Prostate gland (tissue), 2 donors: ENCODE measurements around the gene JMJD8. TPM values are rescaled to one million over a fixed set of nuclear protein-coding genes. Genes with fewer than 3 reads are reported as not detected.

Experiments
- DNase-seq: peaks from one replicate; pipeline ENCODE4 v3.0.0-alpha.2; 2019; ENCODE audit warnings: low spot score
- H3K27ac ChIP-seq, 2 donors: fragments of 200-600 bp; sonication (generic); 2 replicates each; pipeline ENCODE4 v1.5.1; 2017 to 2019
- H3K27me3 ChIP-seq: fragments of 200-600 bp; sonication (generic); replicated peaks from 2 replicates; pipeline ENCODE4 v1.5.1; 2019; ENCODE audit not compliant: insufficient read depth
- H3K36me3 ChIP-seq, 2 donors: fragments of 200-600 bp; sonication (generic); 1 replicate in 1 of 2; 2 replicates in 1 of 2; pipeline versions ENCODE4 v1.5.1 to v1.8.1; 2017 to 2019
- H3K4me1 ChIP-seq: fragments of 200-600 bp; sonication (generic); replicated peaks from 2 replicates; pipeline ENCODE4 v1.5.1; 2019
- H3K4me3 ChIP-seq, 2 donors: fragments of 200-600 bp; sonication (generic); 2 replicates each; pipeline ENCODE4 v1.5.1; 2017 to 2019
- H3K9me3 ChIP-seq: fragments of 200-600 bp; sonication (generic); 2 replicates; pipeline ENCODE4 v1.5.1; 2017
- POLR2A ChIP-seq: fragments of 450-650 bp; IDR thresholded peaks from one replicate; pipeline ENCODE4 v1.6.1; 2016; ENCODE audit warnings: antibody characterized with exemption, mild to moderate bottlenecking
- POLR2AphosphoS5 ChIP-seq: sonication (generic); formaldehyde crosslinking; IDR thresholded peaks from one replicate; pipeline ENCODE4 v1.6.1; 2017; ENCODE audit warnings: antibody characterized with exemption
- WGBS: methylation state at CpG from one replicate; pipeline ENCODE4 v1.1.5; 2018; 5-methylcytosine and 5-hydroxymethylcytosine counted together
- intact Hi-C: fragments of 100-400 bp; cut with DNase I; formaldehyde crosslinking; loops from one replicate; pipeline ENCODE4 v1.14.2; 2022
- total RNA-seq, 2 donors: library from RNA; depleted of rRNA; stranded (reverse); fragments of >200 nt; gene quantifications; one replicate each; pipeline ENCODE4 v1.1.0, GENCODE V29; 2016
- TF ChIP-seq, protein P1 (sequence below), 4 experiments: fragments of 200-600 bp in 2 of 4; fragments of 450-650 bp in 2 of 4; sonication (generic) in 2 of 4; IDR thresholded peaks; 1 replicate in 3 of 4; 2 replicates in 1 of 4; pipeline ENCODE4 v1.5.1; 2016 to 2019; ENCODE audit warnings: antibody characterized with exemption in 4 of 4, mild to moderate bottlenecking in 2 of 4, moderate library complexity in 2 of 4

JMJD8 gene
- total RNA-seq, 2 donors from 2014 or later: 121 to 132 TPM

DNA sequence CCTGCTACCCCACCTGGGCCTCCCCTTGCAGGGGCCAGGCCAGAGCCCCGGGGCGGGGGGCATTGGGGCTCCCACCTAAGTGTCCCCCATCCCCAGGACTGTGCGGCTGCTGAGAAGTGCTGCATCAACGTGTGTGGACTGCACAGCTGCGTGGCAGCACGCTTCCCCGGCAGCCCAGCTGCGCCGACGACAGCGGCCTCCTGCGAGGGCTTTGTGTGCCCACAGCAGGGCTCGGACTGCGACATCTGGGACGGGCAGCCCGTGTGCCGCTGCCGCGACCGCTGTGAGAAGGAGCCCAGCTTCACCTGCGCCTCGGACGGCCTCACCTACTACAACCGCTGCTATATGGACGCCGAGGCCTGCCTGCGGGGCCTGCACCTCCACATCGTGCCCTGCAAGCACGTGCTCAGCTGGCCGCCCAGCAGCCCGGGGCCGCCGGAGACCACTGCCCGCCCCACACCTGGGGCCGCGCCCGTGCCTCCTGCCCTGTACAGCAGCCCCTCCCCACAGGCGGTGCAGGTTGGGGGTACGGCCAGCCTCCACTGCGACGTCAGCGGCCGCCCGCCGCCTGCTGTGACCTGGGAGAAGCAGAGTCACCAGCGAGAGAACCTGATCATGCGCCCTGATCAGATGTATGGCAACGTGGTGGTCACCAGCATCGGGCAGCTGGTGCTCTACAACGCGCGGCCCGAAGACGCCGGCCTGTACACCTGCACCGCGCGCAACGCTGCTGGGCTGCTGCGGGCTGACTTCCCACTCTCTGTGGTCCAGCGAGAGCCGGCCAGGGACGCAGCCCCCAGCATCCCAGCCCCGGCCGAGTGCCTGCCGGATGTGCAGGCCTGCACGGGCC, 51.4 kb downstream of the JMJD8 start:
- no peak for DNase-seq
- no peaks in the 10 kb centered on the region for H3K27me3 ChIP-seq
- TF ChIP-seq, protein P1, sequence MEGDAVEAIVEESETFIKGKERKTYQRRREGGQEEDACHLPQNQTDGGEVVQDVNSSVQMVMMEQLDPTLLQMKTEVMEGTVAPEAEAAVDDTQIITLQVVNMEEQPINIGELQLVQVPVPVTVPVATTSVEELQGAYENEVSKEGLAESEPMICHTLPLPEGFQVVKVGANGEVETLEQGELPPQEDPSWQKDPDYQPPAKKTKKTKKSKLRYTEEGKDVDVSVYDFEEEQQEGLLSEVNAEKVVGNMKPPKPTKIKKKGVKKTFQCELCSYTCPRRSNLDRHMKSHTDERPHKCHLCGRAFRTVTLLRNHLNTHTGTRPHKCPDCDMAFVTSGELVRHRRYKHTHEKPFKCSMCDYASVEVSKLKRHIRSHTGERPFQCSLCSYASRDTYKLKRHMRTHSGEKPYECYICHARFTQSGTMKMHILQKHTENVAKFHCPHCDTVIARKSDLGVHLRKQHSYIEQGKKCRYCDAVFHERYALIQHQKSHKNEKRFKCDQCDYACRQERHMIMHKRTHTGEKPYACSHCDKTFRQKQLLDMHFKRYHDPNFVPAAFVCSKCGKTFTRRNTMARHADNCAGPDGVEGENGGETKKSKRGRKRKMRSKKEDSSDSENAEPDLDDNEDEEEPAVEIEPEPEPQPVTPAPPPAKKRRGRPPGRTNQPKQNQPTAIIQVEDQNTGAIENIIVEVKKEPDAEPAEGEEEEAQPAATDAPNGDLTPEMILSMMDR (IDR thresholded peaks at IDR 0.05): no peak
- TF ChIP-seq POLR2A (no peak), POLR2AphosphoS5 (no peak)

DNA sequence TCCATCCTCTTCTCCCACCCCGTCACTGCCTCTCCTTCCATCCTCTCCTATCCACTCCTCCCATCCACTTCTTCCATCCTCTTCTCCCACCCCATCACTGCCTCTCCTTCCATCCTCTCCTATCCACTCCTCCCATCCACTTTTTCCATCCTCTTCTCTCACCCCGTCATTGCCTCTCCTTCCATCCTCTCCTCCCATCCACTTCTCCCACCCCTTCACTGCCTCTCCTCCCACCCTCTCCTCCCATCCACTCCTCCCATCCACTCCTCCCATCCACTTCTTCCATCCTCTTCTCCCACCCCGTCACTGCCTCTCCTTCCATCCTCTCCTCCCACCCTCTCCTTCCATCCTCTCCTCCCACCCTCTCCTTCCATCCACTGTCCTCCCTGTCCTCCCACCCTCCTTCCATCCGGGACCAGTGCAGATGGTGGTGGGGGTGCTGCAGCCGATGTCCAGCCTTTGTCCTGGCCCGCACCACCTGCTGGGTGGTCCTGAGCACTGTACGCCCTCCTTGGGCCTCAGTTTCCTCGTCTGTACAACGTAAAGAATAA, 52.3 kb downstream of the JMJD8 start:
- TF ChIP-seq, protein P1 (IDR thresholded peaks at IDR 0.05): no peak
- TF ChIP-seq POLR2A (no peak), POLR2AphosphoS5 (no peak)
- H3K9me3 ChIP-seq: no peaks in the 10 kb centered on the region
- peaks cover 9% of the 10 kb centered on the region for H3K4me1 ChIP-seq
- no peak overlapping the region for H3K27ac ChIP-seq
- no peaks in the 10 kb centered on the region for H3K36me3 ChIP-seq
- intact Hi-C loops: no loop called here
- WGBS: 55% methylated on average over 9 of the region's 9 CpGs
- H3K4me3 ChIP-seq: no peak overlapping the region
- DNase-seq: no peak
- no peaks in the 10 kb centered on the region for H3K27me3 ChIP-seq

More for the DNA sequence above, 51.4 kb downstream of the JMJD8 start:
- H3K4me3 ChIP-seq: no peak overlapping the region
- H3K36me3 ChIP-seq: no peaks in the 10 kb centered on the region
- H3K9me3 ChIP-seq: no peaks in the 10 kb centered on the region
- intact Hi-C loops: no loop called here
- WGBS: 92% methylated on average over 62 of the region's 67 CpGs
- no peak overlapping the region for H3K27ac ChIP-seq
- H3K4me1 ChIP-seq: peaks cover 9% of the 10 kb centered on the region

Other genes with a start within 250 kb of the JMJD8 start
- 10 to 100 TPM; 59.7 to 80.7 TPM for gene CAPN15, start 156.6 kb downstream of the JMJD8 start, total RNA-seq
- gene PRR35, start 123.9 kb downstream of the JMJD8 start, total RNA-seq: 1 to 10 TPM in 1 of 2 donors, not detected in 1; 5.1 TPM
- 1 to 10 TPM; 2.9 to 6.2 TPM for gene NHLRC4, start 117.3 kb downstream of the JMJD8 start, total RNA-seq
- gene PIGQ, start 114.4 kb downstream of the JMJD8 start, total RNA-seq: 10 to 100 TPM; 70.1 to 85.8 TPM
- 10 to 100 TPM; 41.8 to 68.0 TPM for gene RAB40C, start 94.3 kb downstream of the JMJD8 start, total RNA-seq
- 1 to 10 TPM; 1.5 to 1.9 TPM for gene WFIKKN1, start 53.3 kb downstream of the JMJD8 start, total RNA-seq
- 100 to 1,000 TPM; 179 to 207 TPM for gene METTL26, start 48.0 kb downstream of the JMJD8 start, total RNA-seq
- gene MCRIP2, start 42.5 kb downstream of the JMJD8 start, total RNA-seq: 10 to 100 TPM; 59.5 to 61.6 TPM
- gene WDR90, start 35.0 kb downstream of the JMJD8 start, total RNA-seq: 10 to 100 TPM; 36.8 to 60.4 TPM
- gene RHOT2, start 16.2 kb downstream of the JMJD8 start, total RNA-seq: 100 to 1,000 TPM; 101 to 169 TPM
- gene RHBDL1, start 8.7 kb downstream of the JMJD8 start, total RNA-seq: 1 to 10 TPM; 4.5 to 4.9 TPM
- gene STUB1, start 3.9 kb downstream of the JMJD8 start, total RNA-seq: 100 to 1,000 TPM; 173 to 255 TPM
- 10 to 100 TPM; 18.2 to 26.4 TPM for gene WDR24, start 6.1 kb upstream of the JMJD8 start, total RNA-seq
- gene FBXL16, start 21.5 kb upstream of the JMJD8 start, total RNA-seq: 1 to 10 TPM; 6.1 to 9.1 TPM
- 10 to 100 TPM; 52.0 to 78.2 TPM for gene METRN, start 30.8 kb upstream of the JMJD8 start, total RNA-seq
- 10 to 100 TPM; 55.3 to 73.1 TPM for gene ANTKMT, start 36.8 kb upstream of the JMJD8 start, total RNA-seq
- gene CCDC78, start 42.1 kb upstream of the JMJD8 start, total RNA-seq: 1 to 10 TPM; 2.3 to 3.0 TPM
- gene HAGHL, start 42.8 kb upstream of the JMJD8 start, total RNA-seq: 10 to 100 TPM in 1 of 2 donors, 1 to 10 TPM in 1; 7.7 to 10.1 TPM
- 10 to 100 TPM; 56.7 to 76.6 TPM for gene CIAO3, start 56.7 kb upstream of the JMJD8 start, total RNA-seq
- 1 to 10 TPM in 1 of 2 donors, under 1 TPM in 1; 0.74 to 7.3 TPM for gene MSLN, start 76.4 kb upstream of the JMJD8 start, total RNA-seq
- 10 to 100 TPM; 22.0 to 32.4 TPM for gene RPUSD1, start 104.0 kb upstream of the JMJD8 start, total RNA-seq
- 10 to 100 TPM in 1 of 2 donors, 1 to 10 TPM in 1; 7.8 to 57.5 TPM for gene CHTF18, start 104.3 kb upstream of the JMJD8 start, total RNA-seq
- gene GNG13, start 116.4 kb upstream of the JMJD8 start, total RNA-seq: not detected